MG63 (cell line): ENCODE measurements around the gene LRRC46. TPM values are rescaled to one million over a fixed set of nuclear protein-coding genes. Genes with fewer than 3 reads are reported as not detected.

Source experiments
- DNase-seq: peaks from one replicate; pipeline ENCODE4 v3.0.0-alpha.2; 2020
- H3K27me3 ChIP-seq: fragments of 250-450 bp; sonication (Bioruptor Pico); 2 replicates; pipeline ENCODE4 v1.5.1; 2020; ENCODE audit warnings: mild to moderate bottlenecking, moderate library complexity
- H3K36me3 ChIP-seq: fragments of 250-450 bp; sonication (Bioruptor Pico); 2 replicates; pipeline ENCODE4 v1.5.1; 2020; ENCODE audit warnings: mild to moderate bottlenecking, moderate library complexity
- H3K4me3 ChIP-seq: fragments of 250-450 bp; sonication (Bioruptor Pico); 2 replicates; pipeline ENCODE4 v1.5.1; 2020; ENCODE audit warnings: mild to moderate bottlenecking, moderate library complexity
- H3K9me3 ChIP-seq: fragments of 250-450 bp; sonication (Bioruptor Pico); 2 replicates; pipeline ENCODE4 v1.5.1; 2020; ENCODE audit warnings: mild to moderate bottlenecking, moderate library complexity
- total RNA-seq: library from RNA; depleted of rRNA; stranded (reverse); fragments of >200 nt; shearing (Covaris generic); gene quantifications from 2 replicates; pipeline ENCODE4 v1.2.3, GENCODE V29; 2014; ENCODE audit warnings: low replicate concordance

The LRRC46 gene
- total RNA-seq, 1 experiment from 2014 or later, result not detected

- peaks cover 12% of the 10 kb centered on the region for H3K36me3 ChIP-seq
- H3K9me3 ChIP-seq, result no peaks in the 10 kb centered on the region
- no peak overlapping the region for H3K4me3 ChIP-seq
- no peaks in the 10 kb centered on the region for H3K27me3 ChIP-seq
- no peak for DNase-seq
Observed at GRCh38 chr17:47819475-47819874, 12.0 kb upstream of the LRRC46 start.

GRCh38 chr17:47820033-47820789 is 11.3 kb upstream of the LRRC46 start:
- H3K4me3 ChIP-seq, result no peak overlapping the region; the same call in 1 of the 2 replicates
- H3K27me3 ChIP-seq, result no peaks in the 10 kb centered on the region
- H3K9me3 ChIP-seq, result no peaks in the 10 kb centered on the region
- peaks cover 15% of the 10 kb centered on the region for H3K36me3 ChIP-seq
- DNase-seq, result no peak

- H3K9me3 ChIP-seq, result no peaks in the 10 kb centered on the region
- peak overlapping the region; percentile 56 for H3K4me3 ChIP-seq
- DNase-seq, result no peak
- no peaks in the 10 kb centered on the region for H3K27me3 ChIP-seq
- peaks cover 21% of the 10 kb centered on the region for H3K36me3 ChIP-seq
Observed at GRCh38 chr17:47821031-47821423, 10.4 kb upstream of the LRRC46 start.

GRCh38 chr17:47821424-47822391 is 9.8 kb upstream of the LRRC46 start, which contains the start of gene OSBPL7:
Gene OSBPL7, minus strand, starts transcription at chr17:47821794. Its CDS starts 1,516 bp downstream, at chr17:47820278.
- peak; percentile 91 for DNase-seq
- Histone ChIP-seq H3K4me3 (peak within 1 kb of the TSS; percentile 56), H3K36me3 (peaks cover 28% of the 10 kb centered on the region), H3K9me3 (no peaks in the 10 kb centered on the region), H3K27me3 (no peaks in the 10 kb centered on the region)

- Histone ChIP-seq H3K4me3 (no peak overlapping the region), H3K9me3 (no peaks in the 10 kb centered on the region), H3K36me3 (peaks cover 37% of the 10 kb centered on the region), H3K27me3 (no peaks in the 10 kb centered on the region)
- no peak for DNase-seq
Observed at GRCh38 chr17:47822785-47823184, 8.7 kb upstream of the LRRC46 start.

- Histone ChIP-seq H3K9me3 (no peaks in the 10 kb centered on the region), H3K27me3 (no peaks in the 10 kb centered on the region), H3K4me3 (no peak overlapping the region), H3K36me3 (peaks cover 44% of the 10 kb centered on the region)
- no peak for DNase-seq
Observed at GRCh38 chr17:47823519-47823918, 8.0 kb upstream of the LRRC46 start.

GRCh38 chr17:47829870-47830269 is 1.6 kb upstream of the LRRC46 start:
- Histone ChIP-seq H3K36me3 (peaks cover 41% of the 10 kb centered on the region), H3K9me3 (no peaks in the 10 kb centered on the region), H3K4me3 (no peak overlapping the region; the same call in 1 of the 2 replicates), H3K27me3 (no peaks in the 10 kb centered on the region)
- DNase-seq, result no peak

GRCh38 chr17:47830396-47831002 is 971 bp upstream of the LRRC46 start:
- Histone ChIP-seq H3K36me3 (peaks cover 36% of the 10 kb centered on the region), H3K27me3 (no peaks in the 10 kb centered on the region), H3K9me3 (no peaks in the 10 kb centered on the region), H3K4me3 (peak overlapping the region; percentile 82)
- DNase-seq, result no peak

- H3K36me3 ChIP-seq, result peaks cover 24% of the 10 kb centered on the region
- H3K4me3 ChIP-seq, result peak overlapping the region; percentile 82
- no peaks in the 10 kb centered on the region for H3K9me3 ChIP-seq
- no peak for DNase-seq
- H3K27me3 ChIP-seq, result no peaks in the 10 kb centered on the region
Observed at GRCh38 chr17:47831934-47832327, 461 bp downstream of the LRRC46 start.

- Histone ChIP-seq H3K36me3 (peaks cover 2% of the 10 kb centered on the region; the same call in 1 of the 2 replicates), H3K27me3 (no peaks in the 10 kb centered on the region), H3K4me3 (no peak overlapping the region), H3K9me3 (no peaks in the 10 kb centered on the region)
- DNase-seq, result no peak
Observed at GRCh38 chr17:47834756-47835155, 3.3 kb downstream of the LRRC46 start.

GRCh38 chr17:47836601-47837000 is 5.1 kb downstream of the LRRC46 start:
- no peak for DNase-seq
- H3K27me3 ChIP-seq, result no peaks in the 10 kb centered on the region
- H3K4me3 ChIP-seq, result no peak overlapping the region
- H3K9me3 ChIP-seq, result no peaks in the 10 kb centered on the region
- H3K36me3 ChIP-seq, result no peaks in the 10 kb centered on the region; the same call in 1 of the 2 replicates

GRCh38 chr17:47837401-47838039 is 6.0 kb downstream of the LRRC46 start:
- no peak overlapping the region for H3K4me3 ChIP-seq
- H3K9me3 ChIP-seq, result no peaks in the 10 kb centered on the region
- DNase-seq, result no peak
- no peaks in the 10 kb centered on the region; the same call in 1 of the 2 replicates for H3K36me3 ChIP-seq
- no peaks in the 10 kb centered on the region for H3K27me3 ChIP-seq

GRCh38 chr17:47838636-47839035 is 7.2 kb downstream of the LRRC46 start:
- Histone ChIP-seq H3K9me3 (no peaks in the 10 kb centered on the region), H3K4me3 (no peak overlapping the region), H3K36me3 (no peaks in the 10 kb centered on the region; the same call in 1 of the 2 replicates), H3K27me3 (no peaks in the 10 kb centered on the region)
- no peak for DNase-seq

- H3K9me3 ChIP-seq, result no peaks in the 10 kb centered on the region
- no peak for DNase-seq
- no peak overlapping the region for H3K4me3 ChIP-seq
- H3K27me3 ChIP-seq, result no peaks in the 10 kb centered on the region
- no peaks in the 10 kb centered on the region; the same call in 1 of the 2 replicates for H3K36me3 ChIP-seq
Observed at GRCh38 chr17:47839071-47839470, 7.6 kb downstream of the LRRC46 start.

GRCh38 chr17:47840001-47840741 is 8.7 kb downstream of the LRRC46 start:
- Histone ChIP-seq H3K9me3 (no peaks in the 10 kb centered on the region), H3K27me3 (no peaks in the 10 kb centered on the region)

More at GRCh38 chr17:47840001-47840741, 8.7 kb downstream of the LRRC46 start:
- H3K4me3 ChIP-seq, result peak overlapping the region; percentile 70
- H3K36me3 ChIP-seq, result no peaks in the 10 kb centered on the region; the same call in 1 of the 2 replicates
- no peak for DNase-seq
